ENCODE measurements around the gene ADCK1. TPM values are rescaled to one million over a fixed set of nuclear protein-coding genes. Genes with fewer than 3 reads are reported as not detected.

Gene ADCK1
- total and polyA plus RNA-seq, 2 experiments from 2014 or later, result 8.2 to 16.4 TPM

DNA sequence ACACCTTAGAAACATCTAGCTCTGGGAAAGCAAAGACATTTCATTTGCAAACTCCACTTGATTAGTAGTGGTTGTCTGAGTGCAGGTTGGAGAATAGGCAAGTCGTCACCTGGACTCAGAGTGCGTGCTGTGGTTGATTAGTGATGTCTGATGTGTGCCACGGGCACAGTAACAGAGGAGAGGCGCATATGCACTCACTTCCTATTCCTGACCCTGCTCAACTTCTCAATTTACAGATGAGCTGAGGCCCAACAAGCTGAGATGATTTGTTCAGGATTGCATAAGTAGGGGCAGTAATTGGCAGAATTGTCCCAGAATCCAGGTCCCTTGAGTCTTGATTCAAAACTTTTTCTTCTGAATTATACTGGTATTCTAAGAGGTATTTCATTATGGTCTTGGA is 44.9 kb downstream of the ADCK1 start:
- no peak for DNase-seq (ENCODE audit: low spot score)
- Histone ChIP-seq H3K4me3 (no peak overlapping the region), H3K9me2 (replicated peaks; ENCODE audit: insufficient read depth) (no peaks in the 10 kb centered on the region), H4K20me1 (ENCODE audit: insufficient read depth, poor library complexity, severe bottlenecking) (no peaks in the 10 kb centered on the region), H3K27me3 (no peaks in the 10 kb centered on the region), H3K79me2 (no peaks in the 10 kb centered on the region), H3K36me3 (replicated peaks; ENCODE audit: insufficient read depth, low read depth) (no peaks in the 10 kb centered on the region), H2AFZ (no peak overlapping the region), H3K27ac (no peak overlapping the region), H3K4me2 (no peak overlapping the region), H3K9me3 (ENCODE audit: low read depth) (no peaks in the 10 kb centered on the region), H3K4me1 (ENCODE audit: insufficient read depth) (no peaks in the 10 kb centered on the region)
- TF ChIP-seq, protein P1, sequence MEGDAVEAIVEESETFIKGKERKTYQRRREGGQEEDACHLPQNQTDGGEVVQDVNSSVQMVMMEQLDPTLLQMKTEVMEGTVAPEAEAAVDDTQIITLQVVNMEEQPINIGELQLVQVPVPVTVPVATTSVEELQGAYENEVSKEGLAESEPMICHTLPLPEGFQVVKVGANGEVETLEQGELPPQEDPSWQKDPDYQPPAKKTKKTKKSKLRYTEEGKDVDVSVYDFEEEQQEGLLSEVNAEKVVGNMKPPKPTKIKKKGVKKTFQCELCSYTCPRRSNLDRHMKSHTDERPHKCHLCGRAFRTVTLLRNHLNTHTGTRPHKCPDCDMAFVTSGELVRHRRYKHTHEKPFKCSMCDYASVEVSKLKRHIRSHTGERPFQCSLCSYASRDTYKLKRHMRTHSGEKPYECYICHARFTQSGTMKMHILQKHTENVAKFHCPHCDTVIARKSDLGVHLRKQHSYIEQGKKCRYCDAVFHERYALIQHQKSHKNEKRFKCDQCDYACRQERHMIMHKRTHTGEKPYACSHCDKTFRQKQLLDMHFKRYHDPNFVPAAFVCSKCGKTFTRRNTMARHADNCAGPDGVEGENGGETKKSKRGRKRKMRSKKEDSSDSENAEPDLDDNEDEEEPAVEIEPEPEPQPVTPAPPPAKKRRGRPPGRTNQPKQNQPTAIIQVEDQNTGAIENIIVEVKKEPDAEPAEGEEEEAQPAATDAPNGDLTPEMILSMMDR (IDR thresholded peaks at IDR 0.05; ENCODE audit: poor library complexity), result no peak
- TF ChIP-seq EZH2 (IDR thresholded peaks at IDR 0.05; ENCODE audit: borderline replicate concordance) (no peak), EZH2phosphoT487 (IDR thresholded peaks at IDR 0.05; ENCODE audit: low read depth, severe bottlenecking, unreplicated experiment) (no peak)
- WGBS (ENCODE audit: low lambda C conversion rate, missing lambda C conversion rate), result 84% methylated on average over 4 of the region's 4 CpGs

DNA sequence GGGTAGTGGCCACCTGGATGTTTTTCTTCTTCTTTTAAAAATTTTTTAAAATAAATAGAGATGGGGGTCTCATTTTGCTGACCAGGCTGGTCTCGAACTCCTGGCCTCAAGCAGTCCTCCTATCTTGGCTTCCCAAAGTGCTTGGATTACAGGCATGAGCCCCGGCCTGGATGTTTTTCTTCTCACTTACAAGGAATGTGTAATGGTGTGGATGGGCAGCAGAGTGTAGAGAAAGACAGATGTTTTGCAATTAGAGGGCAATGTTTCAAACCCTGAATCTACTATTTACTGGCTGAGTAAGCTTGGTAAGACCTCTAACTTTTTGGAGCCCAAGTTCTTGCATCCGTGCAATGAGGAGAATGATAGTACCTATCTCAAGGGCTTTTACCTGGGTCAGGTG is 48.1 kb downstream of the ADCK1 start:
- Histone ChIP-seq H3K27me3 (no peaks in the 10 kb centered on the region), H3K27ac (no peak overlapping the region), H3K36me3 (replicated peaks; ENCODE audit: insufficient read depth, low read depth) (no peaks in the 10 kb centered on the region), H3K79me2 (no peaks in the 10 kb centered on the region), H2AFZ (no peak overlapping the region), H3K4me3 (no peak overlapping the region), H3K9me2 (replicated peaks; ENCODE audit: insufficient read depth) (no peaks in the 10 kb centered on the region), H3K4me2 (no peak overlapping the region), H3K4me1 (ENCODE audit: insufficient read depth) (no peaks in the 10 kb centered on the region), H4K20me1 (ENCODE audit: insufficient read depth, poor library complexity, severe bottlenecking) (no peaks in the 10 kb centered on the region), H3K9me3 (ENCODE audit: low read depth) (no peaks in the 10 kb centered on the region)
- TF ChIP-seq EZH2 (IDR thresholded peaks at IDR 0.05; ENCODE audit: borderline replicate concordance) (no peak), EZH2phosphoT487 (IDR thresholded peaks at IDR 0.05; ENCODE audit: low read depth, severe bottlenecking, unreplicated experiment) (no peak)
- TF ChIP-seq, protein P1 (IDR thresholded peaks at IDR 0.05; ENCODE audit: poor library complexity), result no peak
- no peak for DNase-seq (ENCODE audit: low spot score)
- WGBS (ENCODE audit: low lambda C conversion rate, missing lambda C conversion rate), result 86% methylated on average over 3 of the region's 3 CpGs

DNA sequence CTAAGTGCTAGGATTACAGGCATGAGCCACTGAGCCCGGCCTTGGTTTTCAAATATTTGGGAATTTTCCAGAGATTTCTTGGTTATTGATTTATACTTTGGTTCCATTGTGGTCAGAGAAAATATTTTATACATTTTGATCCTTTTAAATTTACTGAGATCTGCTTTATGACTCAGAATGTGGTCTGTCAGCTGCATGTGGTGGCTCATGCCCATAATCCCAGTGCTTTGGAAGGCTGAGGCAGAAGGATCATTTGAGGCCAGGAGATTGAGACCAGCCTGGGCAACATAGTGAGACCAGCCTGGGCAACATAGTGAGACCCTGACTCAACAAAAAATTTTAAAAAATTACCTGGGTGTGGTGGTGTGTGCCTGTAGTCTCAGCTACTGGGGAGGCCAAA is 49.8 kb downstream of the ADCK1 start:
- no peak overlapping the region for H2AFZ ChIP-seq
- H3K27ac ChIP-seq, result no peak overlapping the region
- no peaks in the 10 kb centered on the region for H3K27me3 ChIP-seq
- TF ChIP-seq, protein P1 (IDR thresholded peaks at IDR 0.05; ENCODE audit: poor library complexity), result no peak
- TF ChIP-seq EZH2phosphoT487 (IDR thresholded peaks at IDR 0.05; ENCODE audit: low read depth, severe bottlenecking, unreplicated experiment) (no peak), EZH2 (IDR thresholded peaks at IDR 0.05; ENCODE audit: borderline replicate concordance) (no peak)
- WGBS (ENCODE audit: low lambda C conversion rate, missing lambda C conversion rate), result 97% methylated on average over 1 of the region's 1 CpG
- DNase-seq (ENCODE audit: low spot score), result no peak
- H3K9me2 ChIP-seq (replicated peaks; ENCODE audit: insufficient read depth), result no peaks in the 10 kb centered on the region
- H3K4me2 ChIP-seq, result no peak overlapping the region
- H3K4me3 ChIP-seq, result no peak overlapping the region
- H4K20me1 ChIP-seq (ENCODE audit: insufficient read depth, poor library complexity, severe bottlenecking), result no peaks in the 10 kb centered on the region
- H3K79me2 ChIP-seq, result no peaks in the 10 kb centered on the region
- no peaks in the 10 kb centered on the region for H3K9me3 ChIP-seq (ENCODE audit: low read depth)
- no peaks in the 10 kb centered on the region for H3K4me1 ChIP-seq (ENCODE audit: insufficient read depth)
- no peaks in the 10 kb centered on the region for H3K36me3 ChIP-seq (replicated peaks; ENCODE audit: insufficient read depth, low read depth)

DNA sequence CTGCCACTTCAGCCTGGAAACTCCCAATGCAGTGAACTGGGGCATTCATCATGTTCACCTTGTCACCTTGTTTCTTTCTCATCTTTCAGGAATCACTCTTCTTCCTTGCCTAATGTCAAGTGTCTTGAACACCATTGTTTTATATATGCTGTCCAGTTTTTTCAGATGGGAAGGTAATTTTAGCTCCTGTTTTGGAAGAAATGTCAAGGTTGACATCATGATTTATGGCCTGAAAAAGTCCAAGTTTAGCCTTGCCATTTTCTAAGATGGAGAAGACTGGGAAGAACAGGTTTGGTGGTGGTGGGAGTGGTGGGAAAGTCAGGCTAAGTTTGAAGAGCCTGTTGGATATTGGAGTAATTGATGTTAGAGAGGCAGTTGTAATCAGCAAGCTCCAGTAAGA is 54.0 kb downstream of the ADCK1 start:
- H3K9me2 ChIP-seq (replicated peaks; ENCODE audit: insufficient read depth), result no peaks in the 10 kb centered on the region

More for the DNA sequence above, 54.0 kb downstream of the ADCK1 start:
- TF ChIP-seq EZH2phosphoT487 (IDR thresholded peaks at IDR 0.05; ENCODE audit: low read depth, severe bottlenecking, unreplicated experiment) (no peak), EZH2 (IDR thresholded peaks at IDR 0.05; ENCODE audit: borderline replicate concordance) (no peak)
- TF ChIP-seq, protein P1 (IDR thresholded peaks at IDR 0.05; ENCODE audit: poor library complexity), result no peak
- Histone ChIP-seq H4K20me1 (ENCODE audit: insufficient read depth, poor library complexity, severe bottlenecking) (no peaks in the 10 kb centered on the region), H3K27me3 (no peaks in the 10 kb centered on the region), H2AFZ (no peak overlapping the region), H3K36me3 (replicated peaks; ENCODE audit: insufficient read depth, low read depth) (no peaks in the 10 kb centered on the region), H3K4me2 (no peak overlapping the region), H3K4me1 (ENCODE audit: insufficient read depth) (no peaks in the 10 kb centered on the region), H3K9me3 (ENCODE audit: low read depth) (no peaks in the 10 kb centered on the region), H3K4me3 (no peak overlapping the region), H3K79me2 (no peaks in the 10 kb centered on the region), H3K27ac (no peak overlapping the region)
- DNase-seq (ENCODE audit: low spot score), result no peak
